Esophagus muscularis mucosa (tissue), 4 donors: ENCODE results near the gene PAXX. TPM values are rescaled to one million over a fixed set of nuclear protein-coding genes. Genes with fewer than 3 reads are reported as not detected.

Experiments
- DNase-seq: peaks from one replicate; pipeline ENCODE4 v3.0.0-alpha.2; 2017; ENCODE audit errors: extremely low spot score
- H3K27ac ChIP-seq, 4 donors: fragments of 200-600 bp; sonication (generic); replicated peaks in 1 of 4; 1 replicate in 3 of 4; 2 replicates in 1 of 4; pipeline ENCODE4 v1.5.1; 2016 to 2019; ENCODE audit warnings: mild to moderate bottlenecking in 1 of 4
- H3K27me3 ChIP-seq, 4 donors: fragments of 200-600 bp; sonication (generic); one replicate each; pipeline versions ENCODE4 v1.5.1 to v1.6.0; 2016 to 2019
- H3K36me3 ChIP-seq, 4 donors: fragments of 200-600 bp; sonication (generic); one replicate each; pipeline ENCODE4 v1.5.1; 2016 to 2019
- H3K4me1 ChIP-seq, 4 donors: fragments of 200-600 bp; sonication (generic); one replicate each; pipeline ENCODE4 v1.5.1; 2016 to 2019
- H3K4me3 ChIP-seq, 4 donors: fragments of 200-600 bp; sonication (generic); 1 replicate in 2 of 4; 2 replicates in 2 of 4; pipeline ENCODE4 v1.5.1; 2016 to 2019; ENCODE audit warnings: mild to moderate bottlenecking in 4 of 4, moderate library complexity in 1 of 4
- H3K9me3 ChIP-seq, 4 donors: fragments of 200-600 bp; sonication (generic); 1 replicate in 3 of 4; 2 replicates in 1 of 4; pipeline ENCODE4 v1.5.1; 2016 to 2019
- EP300 ChIP-seq: sonication (generic); formaldehyde crosslinking; IDR thresholded peaks from one replicate; pipeline ENCODE4 v1.6.1; 2017; ENCODE audit warnings: antibody characterized with exemption
- POLR2A ChIP-seq: fragments of 450-650 bp; IDR thresholded peaks from one replicate; pipeline ENCODE4 v1.6.1; 2017; ENCODE audit warnings: antibody characterized with exemption, moderate library complexity, mild to moderate bottlenecking, low read depth
- POLR2AphosphoS5 ChIP-seq, 2 donors: sonication (generic); formaldehyde crosslinking; IDR thresholded peaks; one replicate each; pipeline ENCODE4 v1.6.1; 2017; ENCODE audit warnings: antibody characterized with exemption in 2 of 2
- WGBS: methylation state at CpG from one replicate; pipeline ENCODE4 v1.1.5; 2018; 5-methylcytosine and 5-hydroxymethylcytosine counted together
- intact Hi-C: fragments of 100-400 bp; cut with DNase I; formaldehyde crosslinking; loops from one replicate; pipeline ENCODE4 v1.15.1; 2023
- total RNA-seq, 4 donors: library from RNA; depleted of rRNA; stranded (reverse); fragments of >200 nt; gene quantifications; one replicate each; pipeline versions ENCODE4 v1.1.0 to v1.2.1, GENCODE V29; 2016
- TF ChIP-seq, protein P1 (sequence below), 3 experiments: fragments of 200-600 bp in 2 of 3; fragments of 450-650 bp in 1 of 3; sonication (generic) in 2 of 3; IDR thresholded peaks; one replicate each; pipeline ENCODE4 v1.5.1; 2017 to 2019; ENCODE audit warnings: antibody characterized with exemption in 3 of 3, mild to moderate bottlenecking in 2 of 3, moderate library complexity in 1 of 3

PAXX gene
- total RNA-seq, 4 donors from 2014 or later: 28.8 to 39.9 (median 37.8) TPM

- no peaks in the 10 kb centered on the region for H3K9me3 ChIP-seq
- H3K27ac ChIP-seq: peak within 1 kb of the TSS; percentile 82 to 95 (median 94)
- DNase-seq: peak; percentile 96
- intact Hi-C loops: loop anchor here (5.0 kb wide), 2 partner anchors 48 to 93 kb away; partner anchors contain the start of gene PAXX
- 14% methylated on average over 17 of the region's 74 CpGs for WGBS
- H3K36me3 ChIP-seq: peaks cover 30 to 36% (median 35%) of the 10 kb centered on the region in 4 donors
- peak within 1 kb of the TSS; percentile 69 to 99 (median 94) for H3K4me3 ChIP-seq
- H3K27me3 ChIP-seq: peaks cover 0 to 3% (median 0%) of the 10 kb centered on the region in 4 donors
- H3K4me1 ChIP-seq: peaks cover 39 to 54% (median 42%) of the 10 kb centered on the region in 4 donors
- TF ChIP-seq POLR2A: no peak
- peak; percentile 61 to 93 for TF ChIP-seq POLR2AphosphoS5 (IDR thresholded peaks at IDR 0.05)
- TF ChIP-seq, protein P1, sequence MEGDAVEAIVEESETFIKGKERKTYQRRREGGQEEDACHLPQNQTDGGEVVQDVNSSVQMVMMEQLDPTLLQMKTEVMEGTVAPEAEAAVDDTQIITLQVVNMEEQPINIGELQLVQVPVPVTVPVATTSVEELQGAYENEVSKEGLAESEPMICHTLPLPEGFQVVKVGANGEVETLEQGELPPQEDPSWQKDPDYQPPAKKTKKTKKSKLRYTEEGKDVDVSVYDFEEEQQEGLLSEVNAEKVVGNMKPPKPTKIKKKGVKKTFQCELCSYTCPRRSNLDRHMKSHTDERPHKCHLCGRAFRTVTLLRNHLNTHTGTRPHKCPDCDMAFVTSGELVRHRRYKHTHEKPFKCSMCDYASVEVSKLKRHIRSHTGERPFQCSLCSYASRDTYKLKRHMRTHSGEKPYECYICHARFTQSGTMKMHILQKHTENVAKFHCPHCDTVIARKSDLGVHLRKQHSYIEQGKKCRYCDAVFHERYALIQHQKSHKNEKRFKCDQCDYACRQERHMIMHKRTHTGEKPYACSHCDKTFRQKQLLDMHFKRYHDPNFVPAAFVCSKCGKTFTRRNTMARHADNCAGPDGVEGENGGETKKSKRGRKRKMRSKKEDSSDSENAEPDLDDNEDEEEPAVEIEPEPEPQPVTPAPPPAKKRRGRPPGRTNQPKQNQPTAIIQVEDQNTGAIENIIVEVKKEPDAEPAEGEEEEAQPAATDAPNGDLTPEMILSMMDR (IDR thresholded peaks at IDR 0.05): peak in 2 of 3 experiments; percentile 99
- TF ChIP-seq EP300: no peak
Measured at GRCh38 chr9:136944519-136945332, 47.5 kb upstream of the PAXX start, which contains the start of the genes C8G and FBXW5. TSS of gene C8G (plus strand) at chr9:136945243. CDS start at chr9:136945321, 78 bp downstream. TSS of gene FBXW5 (minus strand) at chr9:136944738. CDS start at chr9:136944083, 655 bp downstream.

GRCh38 chr9:136945333-136946227, 46.6 kb upstream of the PAXX start:
- WGBS: 93% methylated on average over 20 of the region's 30 CpGs
- no peak for DNase-seq
- H3K36me3 ChIP-seq: peaks cover 26 to 27% (median 27%) of the 10 kb centered on the region in 4 donors
- H3K27me3 ChIP-seq: peaks cover 0 to 3% (median 0%) of the 10 kb centered on the region in 4 donors
- H3K4me1 ChIP-seq: peaks cover 43 to 61% (median 49%) of the 10 kb centered on the region in 4 donors
- intact Hi-C loops: loop anchor here (5.0 kb wide), 2 partner anchors 47 to 92 kb away; partner anchors contain the start of gene PAXX
- H3K27ac ChIP-seq: no peak overlapping the region
- H3K9me3 ChIP-seq: no peaks in the 10 kb centered on the region
- TF ChIP-seq, protein P1 (IDR thresholded peaks at IDR 0.05): no peak
- no peak for TF ChIP-seq POLR2A
- TF ChIP-seq POLR2AphosphoS5 (IDR thresholded peaks at IDR 0.05): no peak
- TF ChIP-seq EP300: no peak
- H3K4me3 ChIP-seq: no peak overlapping the region

- Histone ChIP-seq H3K9me3 (no peaks in the 10 kb centered on the region), H3K27ac (no peak overlapping the region), H3K27me3 (peaks cover 0 to 3% (median 0%) of the 10 kb centered on the region in 4 donors), H3K4me3 (no peak overlapping the region), H3K4me1 (peaks cover 44 to 68% (median 52%) of the 10 kb centered on the region in 4 donors), H3K36me3 (peaks cover 18 to 19% (median 18%) of the 10 kb centered on the region in 4 donors)
- no peak for TF ChIP-seq POLR2A
- no peak for TF ChIP-seq POLR2AphosphoS5 (IDR thresholded peaks at IDR 0.05)
- TF ChIP-seq, protein P1 (IDR thresholded peaks at IDR 0.05): no peak
- TF ChIP-seq EP300: no peak
- 86% methylated on average over 15 of the region's 27 CpGs for WGBS
- no peak for DNase-seq
- intact Hi-C loops: loop anchor here (5.0 kb wide), 2 partner anchors 46 to 91 kb away; partner anchors contain the start of gene PAXX
Measured at GRCh38 chr9:136946228-136947027, 45.8 kb upstream of the PAXX start.
